GM13976 (cell line): ENCODE results near the gene ARSA.

ENCODE experiments used
- DNase-seq: peaks from one replicate; pipeline ENCODE4 v3.0.0; 2012; ENCODE audit warnings: low spot score
- CTCF ChIP-seq: IDR thresholded peaks from 2 replicates; pipeline ENCODE4 v1.5.1; 2012; ENCODE audit warnings: borderline replicate concordance, mild to moderate bottlenecking; ENCODE audit not compliant: insufficient read depth; ENCODE audit errors: extremely low read depth, missing control alignments, control extremely low read depth
- in situ Hi-C: fragments of 300-500 bp; cut with MboI; formaldehyde crosslinking; loops from one replicate; pipeline ENCODE4 v1.12.0; 2022; ENCODE audit warnings: low sequenced_read_pairs, mixed read lengths, inconsistent platforms; ENCODE audit not compliant: unreplicated experiment

The ARSA gene

GRCh38 chr22:50586416-50586815, 41.5 kb downstream of the ARSA start:
- in situ Hi-C loops, result no loop called here
- no peak for TF ChIP-seq CTCF
- DNase-seq, result no peak

GRCh38 chr22:50585781-50586180, 42.2 kb downstream of the ARSA start:
- in situ Hi-C loops, result no loop called here
- no peak for TF ChIP-seq CTCF
- no peak for DNase-seq

- no peak for DNase-seq
- no peak for TF ChIP-seq CTCF
- in situ Hi-C loops, result no loop called here
These were observed 42.7 kb downstream of the ARSA start for GRCh38 chr22:50585238-50585637.

GRCh38 chr22:50584106-50585096, 43.6 kb downstream of the ARSA start:
- in situ Hi-C loops, result no loop called here
- no peak for TF ChIP-seq CTCF
- DNase-seq, result no peak

- DNase-seq, result no peak
- in situ Hi-C loops, result no loop called here
- no peak for TF ChIP-seq CTCF
These were observed 44.6 kb downstream of the ARSA start for GRCh38 chr22:50583294-50583861.

- in situ Hi-C loops, result no loop called here
- peak; percentile 100 for DNase-seq
- peak; percentile 7 for TF ChIP-seq CTCF
These were observed 45.3 kb downstream of the ARSA start, which contains the start of gene CHKB for GRCh38 chr22:50582493-50583293. TSS of gene CHKB (minus strand) at chr22:50582849. CDS start at chr22:50582781, 68 bp downstream.
